Lower leg skin (tissue), 3 donors: ENCODE measurements around the gene KRTAP5-7.

ENCODE experiments used
- CTCF ChIP-seq, 3 donors: fragments of 450-650 bp; IDR thresholded peaks; one replicate each; pipeline ENCODE4 v1.5.1; 2016; ENCODE audit warnings: antibody characterized with exemption in 3 of 3, mild to moderate bottlenecking in 3 of 3, moderate library complexity in 2 of 3
- POLR2A ChIP-seq, 2 donors: fragments of 450-650 bp; IDR thresholded peaks; one replicate each; pipeline ENCODE4 v1.6.1; 2016 to 2017; ENCODE audit warnings: antibody characterized with exemption in 2 of 2, mild to moderate bottlenecking in 1 of 2, moderate library complexity in 1 of 2

- no peak for TF ChIP-seq CTCF (IDR thresholded peaks at IDR 0.05)
- no peak for TF ChIP-seq POLR2A (IDR thresholded peaks at IDR 0.05)
These were observed 36.2 kb upstream of the KRTAP5-7 start for GRCh38 chr11:71490731-71491390.
